ENCODE results near the gene MDM4. TPM values are rescaled to one million over a fixed set of nuclear protein-coding genes. Genes with fewer than 3 reads are reported as not detected.

MDM4 gene
- total RNA-seq, 6 experiments from 2014 or later, result 21.0 to 37.6 (median 25.3) TPM

DNA sequence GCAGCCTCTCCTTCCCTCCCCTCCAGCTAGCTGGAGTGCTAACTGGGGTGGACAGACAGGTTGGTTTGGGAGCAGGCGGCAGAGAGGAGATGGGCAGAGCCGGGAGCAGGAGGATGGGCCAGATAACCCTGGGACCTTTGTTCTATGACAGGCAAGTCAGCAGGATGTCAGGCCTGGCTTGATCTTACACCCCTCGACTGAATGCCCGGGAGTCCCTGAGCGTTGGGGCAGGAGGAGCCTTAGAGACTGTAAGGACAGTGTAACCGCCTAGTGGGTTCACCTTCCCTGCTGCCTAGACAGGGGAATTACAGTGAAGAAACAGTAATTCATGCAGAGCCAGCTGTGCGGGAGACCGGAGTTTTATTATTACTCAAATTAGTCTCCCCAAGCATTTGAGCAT lies 60.2 kb downstream of the MDM4 start:
- no peaks in the 10 kb centered on the region for H3K9me3 ChIP-seq
- intact Hi-C loops (cut with DNase I), result no loop called here
- H3K4me3 ChIP-seq, result no peak overlapping the region
- no peaks in the 10 kb centered on the region for H3K27me3 ChIP-seq
- H3K27ac ChIP-seq, result no peak overlapping the region
- no peaks in the 10 kb centered on the region for H3K4me1 ChIP-seq
- no peaks in the 10 kb centered on the region for H3K36me3 ChIP-seq
- no peak for TF ChIP-seq POLR2A (IDR thresholded peaks at IDR 0.05)
- TF ChIP-seq, protein P1, sequence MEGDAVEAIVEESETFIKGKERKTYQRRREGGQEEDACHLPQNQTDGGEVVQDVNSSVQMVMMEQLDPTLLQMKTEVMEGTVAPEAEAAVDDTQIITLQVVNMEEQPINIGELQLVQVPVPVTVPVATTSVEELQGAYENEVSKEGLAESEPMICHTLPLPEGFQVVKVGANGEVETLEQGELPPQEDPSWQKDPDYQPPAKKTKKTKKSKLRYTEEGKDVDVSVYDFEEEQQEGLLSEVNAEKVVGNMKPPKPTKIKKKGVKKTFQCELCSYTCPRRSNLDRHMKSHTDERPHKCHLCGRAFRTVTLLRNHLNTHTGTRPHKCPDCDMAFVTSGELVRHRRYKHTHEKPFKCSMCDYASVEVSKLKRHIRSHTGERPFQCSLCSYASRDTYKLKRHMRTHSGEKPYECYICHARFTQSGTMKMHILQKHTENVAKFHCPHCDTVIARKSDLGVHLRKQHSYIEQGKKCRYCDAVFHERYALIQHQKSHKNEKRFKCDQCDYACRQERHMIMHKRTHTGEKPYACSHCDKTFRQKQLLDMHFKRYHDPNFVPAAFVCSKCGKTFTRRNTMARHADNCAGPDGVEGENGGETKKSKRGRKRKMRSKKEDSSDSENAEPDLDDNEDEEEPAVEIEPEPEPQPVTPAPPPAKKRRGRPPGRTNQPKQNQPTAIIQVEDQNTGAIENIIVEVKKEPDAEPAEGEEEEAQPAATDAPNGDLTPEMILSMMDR (IDR thresholded peaks at IDR 0.05), result no peak
- DNase-seq (no peak), ATAC-seq (peak in 1 of 4 donors; percentile 9)
- WGBS (ENCODE audit: insufficient coverage, low coverage, low lambda C conversion rate, missing lambda C conversion rate), result 96% methylated on average over 6 of the region's 8 CpGs

DNA sequence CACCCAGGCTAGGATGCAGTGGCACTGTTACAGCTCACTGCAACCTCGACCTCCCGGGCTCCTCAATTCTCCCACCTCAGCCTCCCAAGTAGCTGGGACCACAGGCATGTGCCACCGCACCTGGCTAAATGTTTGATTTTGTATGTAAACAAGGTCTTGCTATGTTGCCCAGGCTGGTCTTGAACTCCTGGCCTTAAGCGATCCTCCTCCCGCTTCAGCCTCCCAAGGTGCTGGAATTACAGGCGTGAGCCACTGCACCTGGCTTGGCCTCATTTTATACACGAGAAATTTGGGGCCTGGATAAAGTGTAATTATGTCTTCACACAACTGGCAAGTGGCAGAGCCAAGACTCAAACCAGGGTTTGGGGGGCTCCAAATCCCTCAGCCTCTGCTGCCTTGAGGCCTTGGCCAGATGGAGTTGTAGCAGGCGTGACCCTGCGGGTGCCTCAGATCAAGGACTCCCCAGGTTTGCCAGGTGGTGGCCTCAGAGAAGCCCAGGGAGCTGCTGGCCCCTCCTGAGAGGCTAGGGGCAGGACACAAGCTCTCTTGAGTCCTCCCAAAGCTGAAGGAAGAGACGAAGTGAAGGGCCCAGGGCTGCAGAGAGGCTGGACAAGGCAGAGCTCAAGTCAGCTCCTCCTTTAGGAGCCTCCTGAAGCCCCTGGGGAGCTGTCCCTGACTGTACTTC lies 61.7 kb downstream of the MDM4 start:
- no peaks in the 10 kb centered on the region for H3K4me1 ChIP-seq
- peak in 1 of 3 donors; percentile 26 for DNase-seq
- no peaks in the 10 kb centered on the region for H3K36me3 ChIP-seq
- no peak overlapping the region for H3K27ac ChIP-seq
- intact Hi-C loops (cut with DNase I), result no loop called here
- WGBS (ENCODE audit: insufficient coverage, low coverage, low lambda C conversion rate, missing lambda C conversion rate), result 97% methylated on average over 8 of the region's 10 CpGs
- H3K9me3 ChIP-seq, result no peaks in the 10 kb centered on the region
- no peaks in the 10 kb centered on the region for H3K27me3 ChIP-seq
- no peak for TF ChIP-seq POLR2A (IDR thresholded peaks at IDR 0.05)
- TF ChIP-seq, protein P1 (IDR thresholded peaks at IDR 0.05), result no peak
- H3K4me3 ChIP-seq, result no peak overlapping the region
- no peak for ATAC-seq

DNA sequence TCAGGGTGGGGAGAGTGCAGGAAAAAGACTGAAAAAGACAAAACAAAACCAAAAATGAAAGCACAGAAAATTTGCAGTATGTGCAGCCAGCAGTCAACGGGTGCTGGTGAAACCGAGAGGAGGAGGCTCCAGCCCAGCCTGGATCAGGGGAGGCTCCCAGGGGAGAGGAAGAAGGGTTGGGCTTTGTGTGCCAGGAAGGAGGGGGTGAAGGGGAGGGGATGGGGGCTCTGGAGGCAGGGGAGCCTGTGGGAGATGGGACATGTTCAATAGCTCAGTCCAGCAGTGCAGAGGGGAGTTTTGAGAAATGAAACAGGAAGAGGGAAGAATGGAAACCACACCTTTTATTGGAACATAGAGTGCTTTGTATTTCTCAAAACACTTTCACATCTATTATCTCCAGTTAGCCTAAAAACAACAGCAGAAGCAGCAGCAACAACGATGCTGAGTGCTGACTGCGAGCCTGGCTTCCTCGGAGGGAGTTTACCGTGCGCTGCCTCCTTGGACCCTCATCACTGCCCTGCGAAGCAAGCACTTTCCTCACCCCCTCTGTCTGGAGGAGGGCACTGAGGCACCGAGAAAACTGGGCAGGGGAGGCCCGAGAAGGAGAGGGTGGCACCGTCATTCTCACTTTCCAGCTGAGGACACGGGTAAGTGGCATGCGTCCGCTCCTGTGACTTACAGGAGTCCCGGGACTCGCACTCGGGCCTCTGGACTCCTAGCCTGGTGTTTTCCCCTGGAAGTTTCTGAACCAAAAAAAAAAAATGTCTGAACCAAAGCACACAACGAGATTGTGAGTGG lies 62.9 kb downstream of the MDM4 start:
- no peaks in the 10 kb centered on the region for H3K9me3 ChIP-seq
- H3K27me3 ChIP-seq, result no peaks in the 10 kb centered on the region
- TF ChIP-seq, protein P1 (IDR thresholded peaks at IDR 0.05), result no peak
- TF ChIP-seq POLR2A (IDR thresholded peaks at IDR 0.05), result no peak
- intact Hi-C loops (cut with DNase I), result no loop called here
- H3K36me3 ChIP-seq, result no peaks in the 10 kb centered on the region
- no peak overlapping the region for H3K27ac ChIP-seq
- ATAC-seq (peak; percentile 36 to 61 (median 42)), DNase-seq (peak in 1 of 3 donors; percentile 43)
- no peaks in the 10 kb centered on the region for H3K4me1 ChIP-seq
- no peak overlapping the region for H3K4me3 ChIP-seq
- 59% methylated on average over 7 of the region's 18 CpGs for WGBS (ENCODE audit: insufficient coverage, low coverage, low lambda C conversion rate, missing lambda C conversion rate)

DNA sequence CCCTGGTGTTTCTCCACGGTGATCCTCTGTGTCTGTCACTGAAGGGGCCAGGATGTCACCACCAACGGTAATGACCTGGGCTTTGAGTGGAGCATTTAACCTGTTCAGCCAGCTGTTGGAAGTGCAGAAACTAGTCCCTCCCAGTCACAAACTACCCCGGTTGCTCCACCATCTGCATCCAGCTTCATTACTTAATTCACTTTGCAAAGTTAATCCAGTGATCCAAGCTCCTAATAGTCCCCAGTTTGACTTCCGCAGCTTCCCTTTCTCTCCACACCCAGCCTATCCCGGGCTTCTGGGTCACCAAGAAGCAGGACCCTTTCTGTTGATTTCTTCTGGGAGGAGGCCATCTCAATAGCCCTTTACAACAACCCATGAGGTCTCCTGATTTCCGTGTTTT lies 63.5 kb downstream of the MDM4 start:
- no peak overlapping the region for H3K4me3 ChIP-seq
- 62% methylated on average over 5 of the region's 6 CpGs for WGBS (ENCODE audit: insufficient coverage, low coverage, low lambda C conversion rate, missing lambda C conversion rate)
- intact Hi-C loops (cut with DNase I), result no loop called here

More for the DNA sequence above, 63.5 kb downstream of the MDM4 start:
- Histone ChIP-seq H3K4me1 (no peaks in the 10 kb centered on the region), H3K36me3 (no peaks in the 10 kb centered on the region), H3K27ac (no peak overlapping the region), H3K9me3 (no peaks in the 10 kb centered on the region), H3K27me3 (no peaks in the 10 kb centered on the region)
- no peak for TF ChIP-seq POLR2A (IDR thresholded peaks at IDR 0.05)
- TF ChIP-seq, protein P1 (IDR thresholded peaks at IDR 0.05), result no peak
- ATAC-seq, result no peak
- no peak for DNase-seq
